NCI-H345 treated with DMSO at 0.1 percent for 48 hours (cell line): ENCODE data around the gene ARHGEF40.

Experiments
- DNase-seq: peaks from one replicate; lab custom pipeline; 2025; ENCODE audit not compliant: unreplicated experiment; lab: John Stamatoyannopoulos, UW

The ARHGEF40 gene

GRCh38 chr14:21058903-21059302 lies 11.2 kb upstream of the ARHGEF40 start:
- DNase-seq, result no peak

- no peak for DNase-seq
Measured at GRCh38 chr14:21059842-21060613, 10.1 kb upstream of the ARHGEF40 start.

DNA sequence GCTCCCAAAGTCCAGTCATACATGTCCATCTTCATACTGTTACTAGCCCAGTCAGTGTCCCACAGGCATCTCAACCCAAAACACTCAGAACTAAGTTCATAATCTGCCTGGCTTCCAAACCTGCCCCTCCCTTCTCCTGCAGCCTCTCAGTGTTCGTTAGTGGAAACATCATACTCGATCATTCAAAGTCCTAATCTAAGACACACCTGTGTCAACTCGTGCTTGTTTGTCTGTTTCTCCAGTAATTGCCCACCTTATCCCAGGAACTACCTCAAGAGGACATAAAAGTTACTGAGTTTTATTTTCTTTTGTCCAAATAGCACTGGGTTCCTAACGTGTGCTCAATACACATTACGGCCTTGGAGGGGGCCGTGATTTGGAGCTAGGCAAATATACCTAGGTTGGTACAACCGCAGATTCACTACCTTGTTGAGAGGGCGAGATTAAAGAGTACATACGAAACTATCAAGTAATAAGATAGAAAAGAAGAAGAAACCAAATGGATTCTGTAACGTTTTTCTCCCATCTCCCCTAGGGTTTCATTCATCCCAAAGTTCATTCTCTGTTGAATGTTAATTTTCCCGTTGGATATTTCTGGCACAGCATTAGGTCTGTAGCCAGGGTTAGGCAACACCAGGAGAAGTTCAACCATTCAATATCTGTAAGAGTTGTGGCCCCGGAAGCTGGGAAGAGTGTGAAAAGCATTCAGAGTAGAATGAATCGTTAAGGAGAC lies 9.3 kb upstream of the ARHGEF40 start:
- DNase-seq, result no peak

GRCh38 chr14:21061347-21061668 lies 8.8 kb upstream of the ARHGEF40 start:
- DNase-seq, result no peak

DNA sequence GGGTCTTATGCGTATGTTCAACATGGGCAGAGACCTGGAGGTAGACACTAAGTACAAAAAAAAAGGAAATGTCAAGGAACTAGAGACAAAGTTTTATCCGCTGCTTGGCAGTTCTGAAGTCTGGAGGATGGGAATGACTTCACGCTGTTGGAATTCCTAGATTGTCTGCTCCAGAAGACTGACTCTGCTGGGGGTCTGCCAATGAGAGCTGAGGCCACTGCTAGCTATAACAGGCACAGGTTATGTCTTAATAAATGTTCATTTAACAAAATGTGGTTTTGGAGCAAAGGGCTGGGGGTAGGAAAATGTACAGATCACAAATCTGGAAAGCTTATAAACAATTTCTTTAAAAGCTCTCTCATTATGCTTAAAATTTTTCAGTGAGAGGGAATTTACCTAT lies 6.6 kb upstream of the ARHGEF40 start:
- no peak for DNase-seq

DNA sequence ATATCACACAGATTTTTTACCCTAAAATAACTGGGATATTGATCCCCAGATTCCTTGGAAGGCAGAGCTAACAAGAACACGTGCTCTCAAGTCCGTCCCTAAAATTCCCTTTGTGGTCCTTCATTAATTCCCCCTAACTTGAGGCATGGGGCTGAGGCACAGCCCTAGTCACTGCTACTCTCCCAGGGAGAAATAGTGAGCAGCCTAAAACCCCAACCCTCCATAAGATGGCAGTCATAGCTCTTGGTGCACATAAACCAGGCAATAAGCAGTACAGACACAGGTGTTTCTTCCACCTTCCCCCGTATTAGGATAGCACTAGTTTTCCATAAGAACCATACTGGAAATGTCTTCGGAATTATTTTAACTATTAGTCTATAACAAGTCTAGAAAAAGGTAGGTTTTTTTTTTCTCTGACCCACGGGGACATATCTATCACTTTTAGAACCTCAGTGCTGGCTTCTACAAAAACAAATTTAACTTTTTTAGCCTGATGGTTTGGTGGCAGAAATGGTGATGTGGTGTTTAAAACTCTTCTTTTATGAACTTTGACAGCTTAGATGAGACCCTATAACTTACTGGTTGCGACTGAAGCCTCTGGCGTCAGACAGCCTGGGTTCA lies 3.1 kb upstream of the ARHGEF40 start:
- DNase-seq, result no peak

GRCh38 chr14:21068521-21069387 lies 1.4 kb upstream of the ARHGEF40 start:
- peak; percentile 59 for DNase-seq

DNA sequence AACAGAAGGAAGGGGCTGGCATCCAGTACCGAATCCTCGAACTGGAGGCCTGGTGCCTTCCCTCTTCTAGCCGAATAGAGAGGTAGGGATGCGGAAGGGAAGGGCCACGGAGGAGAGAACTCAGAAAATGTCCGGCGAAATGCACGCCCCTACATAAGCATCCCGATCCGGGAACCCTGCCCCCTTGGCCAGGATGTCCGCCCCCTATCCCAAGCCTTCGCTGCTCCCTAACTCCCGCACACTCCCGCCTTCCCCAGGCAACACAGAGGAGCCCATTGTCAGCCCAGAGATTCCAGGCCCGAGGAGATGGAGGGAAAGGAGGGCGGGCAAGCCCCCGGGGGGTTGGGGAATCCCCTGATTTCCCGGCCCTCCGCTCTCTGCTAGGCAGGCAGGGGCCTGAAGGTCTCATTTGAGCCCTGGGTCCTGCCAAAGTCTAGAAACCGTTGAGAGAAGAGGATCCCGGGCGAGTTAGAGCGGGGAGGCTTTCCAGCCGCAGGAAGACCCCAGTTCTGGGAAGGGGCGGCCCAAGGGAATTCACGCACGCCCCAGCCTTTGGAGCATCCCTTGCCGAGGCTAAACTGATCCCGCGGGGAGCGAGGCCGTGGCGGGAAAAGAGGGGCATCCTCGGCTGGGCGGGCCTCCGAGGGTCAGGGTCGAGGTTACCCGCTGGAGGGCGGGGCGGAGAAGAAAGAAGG lies 569 bp upstream of the ARHGEF40 start:
- DNase-seq, result peak; percentile 46

GRCh38 chr14:21070610-21071224 lies 613 bp downstream of the ARHGEF40 start:
- peak; percentile 58 for DNase-seq

DNA sequence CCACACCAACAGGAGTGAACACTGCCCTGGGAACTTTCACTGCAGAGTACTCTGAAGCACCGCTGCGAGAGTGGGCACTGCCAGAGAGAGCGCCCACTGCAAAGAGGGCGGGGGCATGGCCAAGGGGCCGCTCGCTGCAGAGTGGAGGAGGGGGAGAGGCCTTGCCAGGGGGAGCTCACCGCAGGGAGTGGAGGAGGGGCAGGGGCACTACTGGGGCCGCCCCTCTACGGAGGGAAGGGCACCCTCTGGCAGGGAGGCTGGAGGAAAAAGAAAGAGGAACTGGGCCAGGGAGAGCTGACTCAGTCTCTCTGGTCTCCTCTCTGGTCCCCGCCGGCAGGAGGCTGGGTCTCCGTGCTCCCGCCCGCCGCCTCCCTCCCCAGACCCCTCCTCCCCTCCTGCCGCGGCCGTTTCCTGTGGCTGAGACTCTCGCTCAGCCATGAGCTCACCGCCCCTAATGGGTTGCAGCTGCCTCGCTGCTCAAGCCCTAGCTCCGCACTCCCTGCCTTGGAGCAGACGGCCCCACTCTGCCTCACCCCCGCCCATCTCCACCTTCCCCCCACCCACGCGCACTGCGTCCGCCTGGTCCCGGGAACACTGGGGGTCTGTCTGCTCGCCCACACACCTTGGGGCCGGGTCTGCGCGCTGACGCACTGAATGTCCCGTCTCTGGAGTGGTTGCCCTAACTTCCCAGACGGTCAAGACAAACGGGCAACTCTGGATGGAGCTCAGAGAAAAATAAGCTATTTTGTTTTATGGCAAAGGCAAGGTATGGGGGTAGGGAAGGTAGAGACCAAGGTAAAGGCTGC lies 1.3 kb downstream of the ARHGEF40 start:
- peak; percentile 78 for DNase-seq

- DNase-seq, result no peak
Measured at GRCh38 chr14:21072031-21072473, 1.9 kb downstream of the ARHGEF40 start.

DNA sequence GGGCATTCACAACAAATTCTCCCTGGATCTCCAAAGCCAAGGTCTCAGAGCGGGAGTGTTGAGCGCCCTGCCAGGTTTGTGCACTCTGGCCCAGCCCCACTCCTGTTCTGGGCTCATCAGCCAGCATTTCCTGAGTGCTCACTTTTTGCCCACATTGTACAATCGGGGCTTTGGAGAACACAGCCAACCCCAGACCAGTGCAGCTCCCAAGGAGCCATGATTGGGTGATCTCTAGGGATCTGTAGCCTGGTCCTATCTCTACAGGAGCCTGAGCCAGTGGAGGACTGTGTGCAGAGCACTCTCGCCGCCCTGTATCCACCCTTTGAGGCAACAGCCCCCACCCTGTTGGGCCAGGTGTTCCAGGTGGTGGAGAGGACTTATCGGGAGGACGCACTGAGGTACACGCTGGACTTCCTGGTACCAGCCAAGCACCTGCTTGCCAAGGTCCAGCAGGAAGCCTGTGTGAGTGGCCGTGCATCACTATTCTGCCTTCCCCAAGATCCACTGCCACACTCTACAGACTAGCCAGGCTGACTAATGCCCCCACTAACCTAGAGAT lies 2.8 kb downstream of the ARHGEF40 start:
- DNase-seq, result no peak

- DNase-seq, result no peak
Measured at GRCh38 chr14:21073921-21074320, 3.8 kb downstream of the ARHGEF40 start.

DNA sequence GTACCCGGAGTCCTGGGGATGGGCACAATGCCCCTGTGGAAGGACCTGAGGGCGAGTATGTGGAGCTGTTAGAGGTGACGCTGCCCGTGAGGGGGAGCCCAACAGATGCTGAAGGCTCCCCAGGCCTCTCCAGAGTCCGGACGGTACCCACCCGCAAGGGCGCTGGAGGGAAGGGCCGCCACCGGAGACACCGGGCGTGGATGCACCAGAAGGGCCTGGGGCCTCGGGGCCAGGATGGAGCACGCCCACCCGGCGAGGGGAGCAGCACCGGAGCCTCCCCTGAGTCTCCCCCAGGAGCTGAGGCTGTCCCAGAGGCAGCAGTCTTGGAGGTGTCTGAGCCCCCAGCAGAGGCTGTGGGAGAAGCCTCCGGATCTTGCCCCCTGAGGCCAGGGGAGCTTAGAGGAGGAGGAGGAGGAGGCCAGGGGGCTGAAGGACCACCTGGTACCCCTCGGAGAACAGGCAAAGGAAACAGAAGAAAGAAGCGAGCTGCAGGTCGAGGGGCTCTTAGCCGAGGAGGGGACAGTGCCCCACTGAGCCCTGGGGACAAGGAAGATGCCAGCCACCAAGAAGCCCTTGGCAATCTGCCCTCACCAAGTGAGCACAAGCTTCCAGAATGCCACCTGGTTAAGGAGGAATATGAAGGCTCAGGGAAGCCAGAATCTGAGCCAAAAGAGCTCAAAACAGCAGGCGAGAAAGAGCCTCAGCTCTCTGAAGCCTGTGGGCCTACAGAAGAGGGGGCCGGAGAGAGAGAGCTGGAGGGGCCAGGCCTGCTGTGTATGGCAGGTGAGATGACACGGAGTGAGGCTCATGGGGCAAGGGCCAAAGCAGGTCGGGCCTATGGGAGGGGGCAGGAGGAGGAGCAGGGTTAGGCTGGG lies 4.5 kb downstream of the ARHGEF40 start:
- no peak for DNase-seq

- no peak for DNase-seq
Measured at GRCh38 chr14:21075719-21076437, 5.8 kb downstream of the ARHGEF40 start.

GRCh38 chr14:21077672-21078071 lies 7.6 kb downstream of the ARHGEF40 start:
- DNase-seq, result no peak

DNA sequence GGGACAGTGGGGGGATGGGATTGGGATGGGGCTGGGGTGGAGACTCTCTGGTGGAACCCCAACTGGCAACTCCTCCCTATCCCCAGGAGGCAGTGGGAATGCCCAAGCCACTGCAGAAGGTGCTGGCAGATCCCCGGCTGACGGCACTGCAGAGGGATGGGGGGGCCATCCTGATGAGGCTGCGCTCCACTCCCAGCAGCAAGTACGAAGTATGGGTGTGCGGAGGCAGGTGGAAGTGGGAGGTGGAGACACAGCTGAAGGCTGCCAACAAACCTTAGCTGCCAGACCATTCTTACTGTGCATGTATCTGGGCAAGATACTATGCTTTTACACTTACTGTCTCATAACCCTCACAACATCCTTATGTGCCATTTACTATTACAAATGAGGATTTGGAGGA lies 8.2 kb downstream of the ARHGEF40 start:
- DNase-seq, result no peak
